Activated CD4-positive, alpha-beta T cell treated with anti-CD3 and anti-CD28 coated beads, Interleukin-2, amount 50 U/mL, for 16 hours (primary cell): Measurements from ENCODE around the gene CCDC13.

ENCODE experiments used
- DNase-seq: peaks from one replicate; pipeline ENCODE4 v3.0.0-alpha.2; 2020

The CCDC13 gene

GRCh38 chr3:42749753-42750231, 23.3 kb downstream of the CCDC13 start:
- DNase-seq, result no peak

- DNase-seq, result no peak
Measured at GRCh38 chr3:42749025-42749752, 23.9 kb downstream of the CCDC13 start.

- no peak for DNase-seq
Measured at GRCh38 chr3:42747581-42747980, 25.5 kb downstream of the CCDC13 start.

GRCh38 chr3:42746455-42747450, 26.3 kb downstream of the CCDC13 start:
- DNase-seq, result no peak

GRCh38 chr3:42745776-42746454, 27.1 kb downstream of the CCDC13 start:
- DNase-seq, result no peak

- no peak for DNase-seq
Measured at GRCh38 chr3:42745291-42745745, 27.7 kb downstream of the CCDC13 start.

GRCh38 chr3:42743204-42743995, 29.7 kb downstream of the CCDC13 start:
- no peak for DNase-seq

GRCh38 chr3:42742688-42743087, 30.4 kb downstream of the CCDC13 start:
- no peak for DNase-seq

- no peak for DNase-seq
Measured at GRCh38 chr3:42742259-42742658, 30.8 kb downstream of the CCDC13 start.

GRCh38 chr3:42741796-42742195, 31.3 kb downstream of the CCDC13 start:
- DNase-seq, result no peak

GRCh38 chr3:42739401-42740158, 33.5 kb downstream of the CCDC13 start:
- DNase-seq, result no peak

- no peak for DNase-seq
Measured at GRCh38 chr3:42736531-42736930, 36.5 kb downstream of the CCDC13 start.

GRCh38 chr3:42736081-42736480, 37.0 kb downstream of the CCDC13 start:
- no peak for DNase-seq

GRCh38 chr3:42735615-42736014, 37.4 kb downstream of the CCDC13 start:
- no peak for DNase-seq

GRCh38 chr3:42735019-42735418, 38.0 kb downstream of the CCDC13 start:
- no peak for DNase-seq

- no peak for DNase-seq
Measured at GRCh38 chr3:42734263-42734860, 38.7 kb downstream of the CCDC13 start.

GRCh38 chr3:42733501-42734262, 39.4 kb downstream of the CCDC13 start:
- no peak for DNase-seq

GRCh38 chr3:42732829-42733459, 40.1 kb downstream of the CCDC13 start:
- no peak for DNase-seq

- DNase-seq, result no peak
Measured at GRCh38 chr3:42732196-42732828, 40.7 kb downstream of the CCDC13 start.
